CD4-positive, CD25-positive, alpha-beta regulatory T cell (primary cell): Measurements from ENCODE around the gene DYNLRB1. TPM values are rescaled to one million over a fixed set of nuclear protein-coding genes. Genes with fewer than 3 reads are reported as not detected.

Experiments
- ATAC-seq, 2 donors: fragments of 150-1000 bp; cut with Tn5 transposase; one replicate each; pipeline ENCODE4 v1.10.0; 2021; ENCODE audit warnings: low read depth in 2 of 2, moderate number of reproducible peaks in 2 of 2, moderate library complexity in 1 of 2
- DNase-seq, 3 donors: peaks; one replicate each; pipeline versions ENCODE4 v3.0.0 to v3.0.0-alpha.2; 2012 to 2022; ENCODE audit warnings: mixed read lengths in 1 of 3
- H3K27ac ChIP-seq: one replicate; pipeline ENCODE4 v1.7.0; 2013; ENCODE audit warnings: mild to moderate bottlenecking, low read length; ENCODE audit not compliant: insufficient read depth, poor library complexity, severe bottlenecking
- H3K27me3 ChIP-seq: one replicate; pipeline ENCODE4 v1.7.0; 2013; ENCODE audit warnings: low read length; ENCODE audit not compliant: control insufficient read depth, insufficient read depth
- H3K36me3 ChIP-seq: one replicate; pipeline ENCODE4 v1.7.0; 2013; ENCODE audit warnings: mild to moderate bottlenecking, low read length, moderate library complexity; ENCODE audit not compliant: control insufficient read depth, insufficient read depth
- H3K4me1 ChIP-seq: 2 replicates; pipeline ENCODE4 v1.7.0; 2013; ENCODE audit warnings: mild to moderate bottlenecking, low read length; ENCODE audit not compliant: insufficient read depth, control insufficient read depth, poor library complexity, severe bottlenecking
- H3K4me3 ChIP-seq: one replicate; pipeline ENCODE4 v1.7.0; 2013; ENCODE audit warnings: low read depth, mild to moderate bottlenecking, low read length, moderate library complexity
- H3K9me3 ChIP-seq, 2 experiments: 1 replicate in 1 of 2; 2 replicates in 1 of 2; pipeline ENCODE4 v1.7.0; 2013; ENCODE audit warnings: low read length in 2 of 2, mild to moderate bottlenecking in 1 of 2, moderate library complexity in 1 of 2; ENCODE audit not compliant: control insufficient read depth in 2 of 2
- H3K27ac Mint-ChIP-seq, 3 donors: one replicate each; pipeline ENCODE4 v1.8.0; 2020 to 2022; ENCODE audit warnings: mild to moderate bottlenecking in 3 of 3, mixed read lengths in 3 of 3, moderate library complexity in 2 of 3
- H3K27me3 Mint-ChIP-seq: one replicate; pipeline ENCODE4 v1.8.0; 2022; ENCODE audit warnings: mild to moderate bottlenecking, mixed read lengths
- H3K36me3 Mint-ChIP-seq: one replicate; pipeline ENCODE4 v1.8.0; 2020; ENCODE audit warnings: mixed read lengths
- H3K4me1 Mint-ChIP-seq, 4 donors: one replicate each; pipeline ENCODE4 v1.8.0; 2020 to 2022; ENCODE audit warnings: mixed read lengths in 4 of 4, mild to moderate bottlenecking in 1 of 4
- H3K4me3 Mint-ChIP-seq, 4 donors: one replicate each; pipeline ENCODE4 v1.8.0; 2020 to 2022; ENCODE audit warnings: mild to moderate bottlenecking in 4 of 4, mixed read lengths in 4 of 4, moderate library complexity in 3 of 4
- H3K9me3 Mint-ChIP-seq, 7 donors: one replicate each; pipeline ENCODE4 v1.8.0; 2020 to 2022; ENCODE audit warnings: mixed read lengths in 7 of 7, mild to moderate bottlenecking in 3 of 7, moderate library complexity in 2 of 7
- polyA plus RNA-seq, 4 donors: library from polyadenylated mRNA; unstranded; fragments of 300-500 nt; fragmentation: Illumina TruSeq; gene quantifications; one replicate each; pipeline ENCODE4 v1.2.3, GENCODE V29; 2021
- total RNA-seq: library from RNA; stranded (reverse); gene quantifications from one replicate; pipeline ENCODE4 v1.2.3, GENCODE V29; 2022

Gene DYNLRB1
- total and polyA plus RNA-seq, 5 donors from 2014 or later, result 82.6 to 369 (median 350) TPM

GRCh38 chr20:34549929-34550305, 33.7 kb downstream of the DYNLRB1 start:
- no peaks in the 10 kb centered on the region for H3K36me3 ChIP-seq
- H3K9me3 Mint-ChIP-seq, result no peaks in the 10 kb centered on the region
- no peaks in the 10 kb centered on the region for H3K9me3 ChIP-seq
- no peak overlapping the region for H3K4me3 Mint-ChIP-seq
- H3K4me1 Mint-ChIP-seq, result peaks cover 0 to 4% (median 0%) of the 10 kb centered on the region in 4 donors
- H3K36me3 Mint-ChIP-seq, result no peaks in the 10 kb centered on the region
- H3K4me1 ChIP-seq, result no peaks in the 10 kb centered on the region
- no peak overlapping the region for H3K4me3 ChIP-seq
- no peak overlapping the region for H3K27ac Mint-ChIP-seq
- no peak overlapping the region for H3K27ac ChIP-seq
- H3K27me3 Mint-ChIP-seq, result peaks cover 4% of the 10 kb centered on the region
- no peak for ATAC-seq
- DNase-seq, result no peak
- H3K27me3 ChIP-seq, result no peaks in the 10 kb centered on the region

GRCh38 chr20:34552569-34552968, 36.3 kb downstream of the DYNLRB1 start:
- Histone ChIP-seq H3K4me3 (no peak overlapping the region), H3K36me3 (no peaks in the 10 kb centered on the region), H3K9me3 (no peaks in the 10 kb centered on the region), H3K27me3 (no peaks in the 10 kb centered on the region), H3K27ac (no peak overlapping the region), H3K4me1 (no peaks in the 10 kb centered on the region)
- Mint-ChIP-seq H3K4me1 (peaks cover 4 to 7% (median 7%) of the 10 kb centered on the region in 4 donors), H3K27ac (peak overlapping the region in 2 of 3 donors; percentile 46 to 73), H3K36me3 (no peaks in the 10 kb centered on the region), H3K27me3 (no peaks in the 10 kb centered on the region), H3K9me3 (no peaks in the 10 kb centered on the region), H3K4me3 (no peak overlapping the region)
- no peak for ATAC-seq
- no peak for DNase-seq

DNA sequence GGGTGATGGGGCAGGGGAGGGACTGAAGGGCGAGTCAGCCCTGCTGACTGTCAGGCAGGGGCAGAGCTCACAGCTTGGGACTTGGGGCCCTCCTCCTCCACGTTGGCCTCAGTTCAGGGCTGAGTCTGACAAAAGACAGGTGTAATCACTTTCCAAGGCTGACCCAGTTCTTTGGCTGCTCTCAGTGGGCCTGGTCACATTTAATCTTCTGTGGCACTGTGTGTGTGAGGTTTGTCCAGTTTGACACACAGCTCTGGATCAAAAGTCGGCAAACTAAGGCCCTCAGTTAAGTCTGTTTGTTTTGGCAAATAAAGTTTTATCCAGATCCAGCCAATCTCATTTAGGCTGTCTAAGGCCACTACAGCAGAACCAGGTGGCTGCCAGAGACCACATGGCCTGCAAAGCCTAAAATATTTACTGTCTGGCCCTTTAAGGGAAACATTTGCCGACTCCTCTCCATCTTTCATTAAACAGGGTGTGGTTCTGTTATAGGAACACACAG, 37.2 kb downstream of the DYNLRB1 start:
- ATAC-seq (no peak), DNase-seq (no peak)
- H3K4me1 ChIP-seq, result peaks cover 4% of the 10 kb centered on the region
- H3K4me3 ChIP-seq, result no peak overlapping the region
- no peak overlapping the region for H3K27ac ChIP-seq
- H3K36me3 Mint-ChIP-seq, result peaks cover 3% of the 10 kb centered on the region
- no peaks in the 10 kb centered on the region for H3K27me3 Mint-ChIP-seq
- no peak overlapping the region for H3K4me3 Mint-ChIP-seq
- H3K9me3 ChIP-seq, result no peaks in the 10 kb centered on the region
- H3K27ac Mint-ChIP-seq, result peak overlapping the region in 1 of 3 donors; percentile 76
- H3K4me1 Mint-ChIP-seq, result peaks cover 9 to 15% (median 13%) of the 10 kb centered on the region in 4 donors
- H3K27me3 ChIP-seq, result no peaks in the 10 kb centered on the region
- peaks cover 0 to 3% (median 0%) of the 10 kb centered on the region in 7 donors for H3K9me3 Mint-ChIP-seq
- no peaks in the 10 kb centered on the region for H3K36me3 ChIP-seq

DNA sequence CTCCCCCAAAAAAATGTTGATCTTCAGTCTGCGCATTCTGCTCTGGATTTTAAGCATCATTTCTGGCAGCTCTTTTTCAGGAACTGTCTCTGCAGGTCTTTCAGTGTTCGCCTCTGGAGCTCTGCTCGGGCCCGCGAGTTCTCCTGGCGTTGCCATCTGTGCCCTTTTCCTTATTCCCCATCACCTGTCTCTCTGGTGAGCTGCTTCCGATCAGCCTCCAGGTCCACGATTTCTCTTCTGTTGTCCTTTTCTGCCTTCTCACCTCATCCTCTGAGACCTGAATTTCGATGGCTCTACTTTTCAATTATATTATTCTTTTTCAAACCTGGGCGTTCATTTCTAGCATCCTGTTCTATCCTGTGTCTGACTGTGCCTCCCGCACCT, 41.7 kb downstream of the DYNLRB1 start:
- DNase-seq (no peak), ATAC-seq (no peak)
- H3K4me1 Mint-ChIP-seq, result peaks cover 9 to 23% (median 16%) of the 10 kb centered on the region in 4 donors
- H3K36me3 ChIP-seq, result no peaks in the 10 kb centered on the region
- H3K27ac ChIP-seq, result peak overlapping the region; percentile 96
- peaks cover 3% of the 10 kb centered on the region for H3K36me3 Mint-ChIP-seq
- H3K27me3 Mint-ChIP-seq, result no peaks in the 10 kb centered on the region
- H3K27me3 ChIP-seq, result no peaks in the 10 kb centered on the region
- no peaks in the 10 kb centered on the region for H3K9me3 ChIP-seq
- peak overlapping the region; percentile 85 for H3K4me3 ChIP-seq
- peak overlapping the region; percentile 64 to 97 (median 95) for H3K27ac Mint-ChIP-seq
- H3K4me3 Mint-ChIP-seq, result peak overlapping the region; percentile 86 to 93 (median 90)
- H3K4me1 ChIP-seq, result peaks cover 4% of the 10 kb centered on the region
- peaks cover 0 to 3% (median 0%) of the 10 kb centered on the region in 7 donors for H3K9me3 Mint-ChIP-seq

DNA sequence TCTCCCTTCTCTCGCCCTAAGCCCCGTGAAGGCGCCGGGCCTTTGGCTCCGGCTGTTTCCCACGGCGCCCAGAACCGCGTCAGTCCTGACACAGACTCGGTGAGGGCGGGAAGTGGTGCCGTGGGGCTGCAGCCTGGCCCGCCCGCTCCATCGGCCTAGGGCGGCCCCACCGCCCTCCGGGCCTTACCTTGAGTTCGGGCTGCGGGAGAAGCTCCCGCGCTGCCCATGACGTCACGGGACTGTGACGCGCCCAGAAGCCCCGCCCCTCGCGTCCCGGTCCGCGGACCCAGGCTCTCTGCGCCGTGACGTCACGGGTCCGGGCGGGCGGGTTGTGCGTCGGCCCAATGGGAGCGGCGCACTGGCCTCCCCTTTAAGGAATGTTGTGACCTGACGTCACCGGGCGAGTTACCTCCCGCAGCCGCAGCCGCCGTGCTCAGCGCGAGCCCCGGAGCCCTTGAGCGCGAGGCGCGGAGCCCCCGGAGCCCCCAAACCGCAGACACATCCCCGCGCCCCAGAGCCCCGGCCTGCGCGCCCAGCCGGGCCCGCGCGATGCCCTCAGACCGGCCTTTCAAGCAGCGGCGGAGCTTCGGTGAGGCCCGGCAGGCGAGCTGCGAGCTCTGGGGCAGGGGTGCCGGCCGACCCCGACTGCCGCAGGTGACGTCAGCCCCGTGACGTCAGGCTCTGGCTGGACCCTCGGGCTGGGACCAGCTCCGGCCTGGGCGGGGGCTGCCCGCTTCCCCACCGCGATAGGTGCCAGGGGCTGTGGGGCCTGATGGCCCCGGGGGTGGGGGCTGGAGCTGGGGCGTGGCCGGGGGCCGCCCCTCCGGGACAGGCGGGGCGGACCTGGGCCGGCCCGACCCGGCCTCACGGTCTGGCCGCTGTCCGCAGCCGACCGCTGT, 42.3 kb downstream of the DYNLRB1 start, which contains the start of gene MAP1LC3A:
Gene MAP1LC3A (plus strand): TSS at position 399 of the 899 bp plus-strand sequence. CDS start 151 bp downstream, at position 550.
- Histone ChIP-seq H3K4me1 (peaks cover 4% of the 10 kb centered on the region), H3K27me3 (no peaks in the 10 kb centered on the region), H3K36me3 (no peaks in the 10 kb centered on the region), H3K4me3 (peak within 1 kb of the TSS; percentile 85), H3K27ac (peak within 1 kb of the TSS; percentile 96), H3K9me3 (no peaks in the 10 kb centered on the region)
- Mint-ChIP-seq H3K36me3 (peaks cover 3% of the 10 kb centered on the region), H3K4me3 (peak within 1 kb of the TSS; percentile 88 to 93 (median 91)), H3K9me3 (peaks cover 0 to 3% (median 0%) of the 10 kb centered on the region in 7 donors), H3K4me1 (peaks cover 9 to 23% (median 16%) of the 10 kb centered on the region in 4 donors), H3K27ac (peak within 1 kb of the TSS; percentile 88 to 97 (median 95)), H3K27me3 (no peaks in the 10 kb centered on the region)
- peak; percentile 76 to 79 for ATAC-seq
- DNase-seq, result peak; percentile 91 to 96 (median 92)

DNA sequence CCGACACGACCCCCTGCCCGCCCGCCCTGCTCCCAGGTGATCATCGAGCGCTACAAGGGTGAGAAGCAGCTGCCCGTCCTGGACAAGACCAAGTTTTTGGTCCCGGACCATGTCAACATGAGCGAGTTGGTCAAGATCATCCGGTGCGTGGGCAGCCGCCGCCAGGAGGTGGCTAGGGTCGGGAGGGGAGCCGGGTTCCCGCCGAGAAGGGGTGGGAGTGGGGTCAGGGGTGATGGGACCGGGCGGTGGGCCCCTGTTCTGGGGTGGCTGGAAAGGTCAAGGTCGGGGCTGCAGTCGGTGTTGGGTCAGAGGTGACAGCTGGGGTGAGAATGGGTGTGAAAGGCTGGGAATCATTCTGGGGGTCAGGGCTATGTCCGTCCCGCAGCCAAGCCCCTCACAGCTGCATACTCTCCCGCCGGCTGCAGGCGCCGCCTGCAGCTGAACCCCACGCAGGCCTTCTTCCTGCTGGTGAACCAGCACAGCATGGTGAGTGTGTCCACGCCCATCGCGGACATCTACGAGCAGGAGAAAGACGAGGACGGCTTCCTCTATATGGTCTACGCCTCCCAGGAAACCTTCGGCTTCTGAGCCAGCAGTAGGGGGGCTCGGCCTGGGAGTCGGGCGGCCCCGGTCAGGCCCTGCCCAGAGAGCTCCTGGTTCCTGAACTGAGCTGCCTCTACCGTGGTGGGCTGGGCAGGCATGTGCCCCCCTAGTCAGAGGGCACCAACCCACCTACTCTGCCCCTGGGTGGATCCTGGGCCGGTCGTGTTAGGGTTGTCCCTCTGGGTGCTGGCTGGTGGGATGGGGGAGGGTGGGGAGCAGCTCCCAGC, 43.3 kb downstream of the DYNLRB1 start:
- Histone ChIP-seq H3K9me3 (no peaks in the 10 kb centered on the region), H3K36me3 (no peaks in the 10 kb centered on the region), H3K27ac (peak overlapping the region; percentile 96), H3K4me3 (no peak overlapping the region), H3K4me1 (peaks cover 4% of the 10 kb centered on the region), H3K27me3 (no peaks in the 10 kb centered on the region)
- no peaks in the 10 kb centered on the region for H3K27me3 Mint-ChIP-seq
- peaks cover 9 to 23% (median 16%) of the 10 kb centered on the region in 4 donors for H3K4me1 Mint-ChIP-seq
- H3K36me3 Mint-ChIP-seq, result peaks cover 3% of the 10 kb centered on the region
- H3K9me3 Mint-ChIP-seq, result peaks cover 0 to 3% (median 0%) of the 10 kb centered on the region in 7 donors
- peak overlapping the region; percentile 86 to 95 (median 88) for H3K27ac Mint-ChIP-seq
- peak overlapping the region; percentile 79 to 90 (median 86) for H3K4me3 Mint-ChIP-seq
- DNase-seq (no peak), ATAC-seq (no peak)

- Mint-ChIP-seq H3K27me3 (no peaks in the 10 kb centered on the region), H3K9me3 (peaks cover 0 to 3% (median 0%) of the 10 kb centered on the region in 7 donors), H3K36me3 (peaks cover 3% of the 10 kb centered on the region), H3K4me1 (peaks cover 9 to 23% (median 16%) of the 10 kb centered on the region in 4 donors), H3K27ac (peak overlapping the region; percentile 86 to 93 (median 87)), H3K4me3 (peak overlapping the region; percentile 74 to 96 (median 88))
- Histone ChIP-seq H3K27me3 (no peaks in the 10 kb centered on the region), H3K4me3 (no peak overlapping the region), H3K36me3 (no peaks in the 10 kb centered on the region), H3K9me3 (no peaks in the 10 kb centered on the region), H3K4me1 (peaks cover 4% of the 10 kb centered on the region), H3K27ac (peak overlapping the region; percentile 96)
- DNase-seq (no peak), ATAC-seq (no peak)
Measured at GRCh38 chr20:34560141-34560523, 43.9 kb downstream of the DYNLRB1 start.
